GM18907 (cell line): Measurements from ENCODE around the gene PCYT1B.
"Not testable (repeated sequence)": the region's sequence is repeated elsewhere in the genome, so short reads cannot be mapped to it uniquely, and the experiment has no call there.

Source experiments
- ATAC-seq: cut with Tn5 transposase; IDR thresholded peaks from one replicate; pipeline ENCODE4 v1.9.1; 2021; ENCODE audit warnings: mild to moderate bottlenecking, moderate library complexity; ENCODE audit not compliant: unreplicated experiment

Gene PCYT1B

DNA sequence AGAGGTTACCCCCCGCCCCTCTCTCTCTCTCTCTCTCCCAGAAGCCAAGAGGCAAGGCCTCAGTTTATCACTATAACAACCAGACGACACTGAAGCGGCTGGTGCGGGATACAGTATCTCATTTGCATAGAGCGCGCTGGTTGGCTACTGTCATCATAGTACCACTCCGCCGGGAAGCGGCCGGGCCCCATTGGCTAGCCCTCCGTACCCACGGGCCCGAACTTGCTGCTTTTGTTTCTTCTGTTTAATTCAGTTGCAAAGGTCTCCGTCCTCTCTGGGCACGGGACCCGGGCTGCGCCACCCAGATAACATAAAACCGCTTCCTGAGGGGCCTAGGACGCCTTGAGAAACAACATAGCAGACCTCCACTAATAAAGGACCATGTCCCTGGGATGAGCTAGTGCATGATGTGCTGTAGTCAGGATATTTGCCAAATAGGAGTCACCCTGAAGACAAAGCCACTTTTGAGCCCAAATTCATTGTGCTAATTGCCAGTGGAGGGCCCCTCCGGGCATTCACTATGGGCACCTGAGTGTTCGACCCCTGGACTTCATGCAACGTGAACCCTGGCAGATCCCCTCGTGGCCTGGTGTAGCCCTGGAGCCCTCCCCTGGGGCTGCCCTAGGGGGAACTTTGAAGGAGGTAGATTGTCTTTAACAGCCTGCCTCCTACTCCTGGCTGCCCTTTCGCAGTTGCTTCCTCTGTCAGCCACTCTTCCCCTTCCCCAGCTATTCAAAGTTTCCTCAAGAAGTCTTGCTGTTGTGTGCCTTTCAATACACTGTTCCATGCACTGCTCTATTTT lies at the start of gene PCYT1B:
Gene PCYT1B, minus strand, starts transcription at position 91 of the 802 bp plus-strand sequence. CDS start 242 bp downstream, outside the sequence.
- ATAC-seq, result peak; percentile 84

DNA sequence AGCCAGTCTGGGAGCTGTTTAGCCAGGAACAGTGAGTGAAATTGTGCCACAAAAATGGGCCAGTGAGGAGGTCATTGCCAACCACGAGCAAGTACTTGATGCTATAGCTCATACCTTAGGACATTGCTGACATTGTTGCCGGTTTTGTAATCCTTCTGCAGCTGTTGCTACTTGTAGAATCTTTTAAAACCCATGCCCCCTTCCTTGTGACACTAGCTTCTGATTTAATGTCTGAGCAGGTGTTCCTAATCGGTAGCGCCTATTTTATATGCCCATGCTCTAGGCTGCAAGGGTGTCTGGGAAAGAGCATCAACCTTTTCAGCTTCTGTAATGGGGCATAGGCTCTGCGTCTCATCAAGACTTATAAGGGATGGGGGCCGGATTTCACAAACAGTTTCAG lies 49.1 kb upstream of the PCYT1B start:
- no peak for ATAC-seq

DNA sequence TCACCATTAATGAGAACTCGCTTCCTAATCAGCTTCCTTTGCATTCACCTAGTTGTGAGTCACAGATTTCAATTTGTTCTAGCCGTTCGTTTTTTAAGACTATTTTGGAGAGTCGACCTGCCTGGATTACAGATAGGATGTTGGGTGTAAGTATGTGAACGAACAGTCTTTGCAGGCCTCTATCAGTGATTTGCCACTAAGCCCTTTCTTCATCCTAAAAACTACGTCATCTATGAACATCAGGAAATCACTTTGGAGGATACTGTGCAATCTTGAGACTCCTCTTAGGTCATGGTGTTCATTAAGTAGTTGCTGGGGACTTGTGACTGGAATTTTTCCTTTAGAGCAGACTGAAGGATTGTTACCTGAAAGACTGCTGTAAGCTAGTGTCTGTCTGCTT lies 47.7 kb upstream of the PCYT1B start:
- no peak for ATAC-seq

- peak; percentile 96 for ATAC-seq
Observed at GRCh38 chrX:24693453-24694202, 46.5 kb upstream of the PCYT1B start, which contains the start of gene POLA1. Gene POLA1, plus strand, starts transcription at chrX:24693918. Its CDS starts 44 bp downstream, at chrX:24693962.

GRCh38 chrX:24692305-24692704 lies 45.2 kb upstream of the PCYT1B start:
- ATAC-seq, result no peak

DNA sequence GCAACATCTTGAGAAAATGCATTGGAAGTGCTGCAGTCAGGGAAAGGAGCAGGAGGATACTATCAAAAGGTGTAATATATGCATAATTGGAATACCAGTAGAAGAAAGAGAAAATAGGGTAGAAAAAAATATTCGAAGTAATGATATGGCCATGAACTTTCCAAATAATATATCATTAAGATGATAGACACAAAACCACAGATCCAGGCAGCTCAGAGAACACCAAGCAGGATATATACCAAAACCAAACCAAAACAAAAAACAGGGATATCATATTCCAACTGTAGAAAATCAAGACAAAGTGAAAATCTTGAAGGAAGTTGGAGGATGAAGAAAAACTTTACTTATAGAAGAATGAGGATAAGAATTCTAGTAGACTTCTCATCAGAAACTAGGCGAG lies 36.9 kb upstream of the PCYT1B start:
- ATAC-seq, result no peak

- no peak for ATAC-seq
Observed at GRCh38 chrX:24682739-24683432, 35.7 kb upstream of the PCYT1B start.

GRCh38 chrX:24676403-24677024 lies 29.4 kb upstream of the PCYT1B start:
- ATAC-seq, result no peak

DNA sequence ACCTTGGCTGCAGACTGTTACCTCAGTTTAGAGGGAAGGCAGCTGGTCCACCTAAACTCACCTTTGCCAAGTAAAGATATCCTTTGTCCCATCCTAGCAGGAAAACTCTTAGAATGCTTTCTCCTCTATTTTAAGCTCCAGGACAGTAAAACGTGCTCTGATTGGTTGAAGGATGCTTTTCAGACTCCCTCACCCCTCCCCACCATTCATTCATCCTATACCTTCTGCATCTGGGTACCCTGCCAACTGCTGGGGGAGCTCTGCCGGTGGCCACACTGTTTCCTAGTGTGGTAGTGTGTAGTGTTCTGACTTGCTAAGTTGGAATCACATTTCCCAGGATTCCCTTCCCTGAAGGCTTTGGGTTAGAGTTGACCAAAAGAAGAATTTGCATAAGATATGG lies 26.3 kb upstream of the PCYT1B start:
- no peak for ATAC-seq

DNA sequence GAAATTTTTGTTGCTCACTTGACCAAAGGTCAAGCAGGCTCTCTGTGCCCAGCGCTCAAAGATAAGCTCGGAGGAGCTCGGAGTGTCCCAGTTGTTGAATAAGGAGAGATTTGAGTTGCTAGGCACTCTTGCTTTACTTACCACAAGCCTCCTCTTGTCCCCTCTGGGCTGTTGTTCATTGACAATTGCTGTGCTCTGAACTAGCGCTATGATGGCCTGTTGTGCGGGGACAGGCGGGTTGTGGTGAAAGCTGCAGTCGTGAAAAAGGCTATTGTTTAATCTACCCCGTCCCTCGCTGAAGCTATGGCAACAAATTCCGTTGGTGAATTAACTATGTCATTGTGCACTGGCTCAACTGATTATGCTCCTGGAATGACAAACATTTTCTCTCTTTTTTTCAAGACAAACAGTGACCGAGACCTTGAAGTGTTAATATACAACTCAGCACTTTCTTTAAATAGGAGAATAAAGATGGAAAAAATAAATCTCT lies 25.6 kb upstream of the PCYT1B start:
- no peak for ATAC-seq

DNA sequence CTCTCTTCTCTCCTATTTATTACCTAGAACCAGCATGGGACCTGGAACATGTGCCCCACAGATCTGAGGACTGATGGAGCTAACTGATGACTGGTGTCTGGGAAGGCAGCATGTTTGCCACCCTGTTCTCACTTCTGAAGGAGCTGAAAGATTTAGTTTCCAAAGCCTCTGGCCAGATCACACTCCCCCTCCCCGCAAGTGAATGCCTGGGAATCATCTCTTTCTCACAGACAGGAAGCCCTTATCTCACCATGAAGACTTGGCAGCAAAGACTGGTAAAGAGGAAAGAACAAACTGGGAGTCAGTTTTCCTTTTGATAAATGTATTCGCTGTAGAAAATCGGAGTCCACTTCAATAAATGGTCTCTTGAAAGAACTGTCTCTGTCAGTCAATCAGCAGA lies 21.0 kb upstream of the PCYT1B start:
- no peak for ATAC-seq

DNA sequence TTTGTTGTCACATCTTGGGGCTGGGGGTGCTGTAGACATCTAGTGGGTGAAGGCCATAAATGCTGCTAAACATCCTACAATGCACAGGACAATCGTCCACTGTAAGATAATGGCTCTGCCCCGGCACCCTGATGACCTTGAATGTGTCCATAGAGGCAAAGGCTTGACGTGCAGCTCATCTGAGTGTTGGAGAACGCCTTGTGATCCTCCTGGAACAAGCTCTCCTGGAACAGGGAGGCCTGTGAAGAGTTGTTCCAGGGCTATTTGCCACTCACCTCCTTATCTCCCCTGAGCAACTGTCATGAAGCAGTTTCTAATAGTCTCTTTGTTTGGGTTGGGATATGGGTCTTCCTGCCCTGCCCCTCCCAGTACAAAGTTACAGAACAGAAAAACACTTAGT lies 15.2 kb upstream of the PCYT1B start:
- no peak for ATAC-seq

GRCh38 chrX:24661292-24661691 lies 14.1 kb upstream of the PCYT1B start:
- ATAC-seq, result no peak

- no peak for ATAC-seq
Observed at GRCh38 chrX:24659646-24660045, 12.5 kb upstream of the PCYT1B start.

DNA sequence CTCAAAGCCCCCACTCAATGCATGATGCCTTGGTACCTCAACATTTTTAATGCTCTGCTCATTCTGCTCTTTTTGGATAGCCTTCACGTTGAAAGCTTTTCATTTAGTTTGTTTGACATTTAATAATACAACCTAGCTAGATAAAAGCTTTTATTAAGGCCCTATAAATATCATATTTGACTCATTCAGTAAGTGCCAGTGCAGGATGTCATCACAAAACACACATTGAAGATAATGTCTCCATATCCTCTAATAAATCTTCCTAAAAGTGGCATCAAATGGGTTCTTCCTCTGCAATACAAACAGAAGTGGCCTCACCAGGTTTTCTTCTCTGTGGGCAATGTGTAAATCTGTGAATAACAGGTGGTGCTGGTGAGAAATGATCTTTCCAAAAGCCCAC lies 12.0 kb upstream of the PCYT1B start:
- ATAC-seq, result no peak

GRCh38 chrX:24658421-24658820 lies 11.3 kb upstream of the PCYT1B start:
- no peak for ATAC-seq

- no peak for ATAC-seq
Observed at GRCh38 chrX:24657671-24658386, 10.7 kb upstream of the PCYT1B start.

- ATAC-seq, result not testable (repeated sequence)
Observed at GRCh38 chrX:24655679-24656078, 8.5 kb upstream of the PCYT1B start.

- no peak for ATAC-seq
Observed at GRCh38 chrX:24651783-24652182, 4.6 kb upstream of the PCYT1B start.

DNA sequence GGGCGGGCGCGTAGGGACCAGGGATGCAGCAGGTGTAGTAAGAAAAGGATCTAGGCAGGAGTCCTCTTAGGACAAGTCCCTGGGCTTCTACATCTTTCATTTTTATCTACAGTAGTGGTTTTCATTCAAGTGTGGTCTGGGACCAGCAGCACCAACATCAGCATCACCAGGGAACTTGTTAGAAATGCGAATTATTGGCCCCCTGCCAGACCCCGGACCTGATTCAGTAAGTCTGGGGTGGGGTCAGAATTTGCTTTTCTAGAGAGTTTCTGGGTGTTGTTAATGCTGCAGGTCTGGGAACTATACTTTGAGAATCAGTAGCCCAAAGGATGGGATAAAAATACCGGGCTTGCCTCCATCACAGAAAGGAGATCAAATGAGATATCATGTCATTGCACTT lies 1.3 kb upstream of the PCYT1B start:
- no peak for ATAC-seq
